C4-2B (cell line): ENCODE measurements around the gene GPR137B.

Experiments
- ZFX ChIP-seq: fragments of 450-650 bp; IDR thresholded peaks from 2 replicates; pipeline ENCODE4 v1.6.1; 2017
- TF ChIP-seq, protein P1 (sequence below): fragments of 450-650 bp; conservative IDR thresholded peaks from 2 replicates; pipeline ENCODE4 v1.5.1; 2017; ENCODE audit warnings: mild to moderate bottlenecking

- TF ChIP-seq, protein P1, sequence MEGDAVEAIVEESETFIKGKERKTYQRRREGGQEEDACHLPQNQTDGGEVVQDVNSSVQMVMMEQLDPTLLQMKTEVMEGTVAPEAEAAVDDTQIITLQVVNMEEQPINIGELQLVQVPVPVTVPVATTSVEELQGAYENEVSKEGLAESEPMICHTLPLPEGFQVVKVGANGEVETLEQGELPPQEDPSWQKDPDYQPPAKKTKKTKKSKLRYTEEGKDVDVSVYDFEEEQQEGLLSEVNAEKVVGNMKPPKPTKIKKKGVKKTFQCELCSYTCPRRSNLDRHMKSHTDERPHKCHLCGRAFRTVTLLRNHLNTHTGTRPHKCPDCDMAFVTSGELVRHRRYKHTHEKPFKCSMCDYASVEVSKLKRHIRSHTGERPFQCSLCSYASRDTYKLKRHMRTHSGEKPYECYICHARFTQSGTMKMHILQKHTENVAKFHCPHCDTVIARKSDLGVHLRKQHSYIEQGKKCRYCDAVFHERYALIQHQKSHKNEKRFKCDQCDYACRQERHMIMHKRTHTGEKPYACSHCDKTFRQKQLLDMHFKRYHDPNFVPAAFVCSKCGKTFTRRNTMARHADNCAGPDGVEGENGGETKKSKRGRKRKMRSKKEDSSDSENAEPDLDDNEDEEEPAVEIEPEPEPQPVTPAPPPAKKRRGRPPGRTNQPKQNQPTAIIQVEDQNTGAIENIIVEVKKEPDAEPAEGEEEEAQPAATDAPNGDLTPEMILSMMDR, result no peak
- no peak for TF ChIP-seq ZFX
Observed at GRCh38 chr1:236167578-236167977, 25.2 kb downstream of the GPR137B start.
